ENCODE measurements around the gene ADIPOR1.

GRCh38 chr1:202909494-202909893 is 48.6 kb downstream of the ADIPOR1 start:
- no peak for TF ChIP-seq GATA2 (IDR thresholded peaks at IDR 0.05; ENCODE audit: low read depth, low read length)
- TF ChIP-seq GATA3 (IDR thresholded peaks at IDR 0.05; ENCODE audit: low read depth, low read length): no peak
